Ishikawa (cell line): ENCODE data around the gene PIR.

Source experiments
- CEBPB ChIP-seq: IDR thresholded peaks from 2 replicates; pipeline ENCODE4 v1.6.1; 2012
- CREB1 ChIP-seq: IDR thresholded peaks from 2 replicates; pipeline ENCODE4 v1.6.1; 2012; ENCODE audit warnings: low read depth
- EGR1 ChIP-seq: IDR thresholded peaks from 2 replicates; pipeline ENCODE4 v1.6.1; 2012
- EP300 ChIP-seq: IDR thresholded peaks from 2 replicates; pipeline ENCODE4 v1.6.1; 2012; ENCODE audit warnings: borderline replicate concordance
- FOXM1 ChIP-seq: IDR thresholded peaks from 2 replicates; pipeline ENCODE4 v1.6.1; 2012; ENCODE audit warnings: low read depth, borderline replicate concordance
- MAX ChIP-seq: IDR thresholded peaks from 2 replicates; pipeline ENCODE4 v1.6.1; 2012
- NFIC ChIP-seq: IDR thresholded peaks from 2 replicates; pipeline ENCODE4 v1.6.1; 2012
- RAD21 ChIP-seq: IDR thresholded peaks from 2 replicates; pipeline ENCODE4 v1.6.1; 2012; ENCODE audit warnings: low read depth
- REST ChIP-seq: IDR thresholded peaks from 2 replicates; pipeline ENCODE4 v1.6.1; 2012; ENCODE audit warnings: low read depth, mild to moderate bottlenecking
- TAF1 ChIP-seq: IDR thresholded peaks from 2 replicates; pipeline ENCODE4 v1.6.1; 2012; ENCODE audit warnings: low read depth, mild to moderate bottlenecking
- TCF12 ChIP-seq: IDR thresholded peaks from 2 replicates; pipeline ENCODE4 v1.6.1; 2012; ENCODE audit warnings: low read depth
- TEAD4 ChIP-seq: IDR thresholded peaks from 2 replicates; pipeline ENCODE4 v1.6.1; 2012
- USF1 ChIP-seq: IDR thresholded peaks from 2 replicates; pipeline ENCODE4 v1.6.1; 2012
- YY1 ChIP-seq: IDR thresholded peaks from 2 replicates; pipeline ENCODE4 v1.6.1; 2012; ENCODE audit warnings: low read depth
- ZBTB7A ChIP-seq: IDR thresholded peaks from 2 replicates; pipeline ENCODE4 v1.6.1; 2012; ENCODE audit warnings: low read depth

PIR gene

GRCh38 chrX:15472531-15472930 is 20.6 kb downstream of the PIR start:
- TF ChIP-seq TEAD4 (no peak), CEBPB (no peak), ZBTB7A (no peak), MAX (no peak), NFIC (no peak)

DNA sequence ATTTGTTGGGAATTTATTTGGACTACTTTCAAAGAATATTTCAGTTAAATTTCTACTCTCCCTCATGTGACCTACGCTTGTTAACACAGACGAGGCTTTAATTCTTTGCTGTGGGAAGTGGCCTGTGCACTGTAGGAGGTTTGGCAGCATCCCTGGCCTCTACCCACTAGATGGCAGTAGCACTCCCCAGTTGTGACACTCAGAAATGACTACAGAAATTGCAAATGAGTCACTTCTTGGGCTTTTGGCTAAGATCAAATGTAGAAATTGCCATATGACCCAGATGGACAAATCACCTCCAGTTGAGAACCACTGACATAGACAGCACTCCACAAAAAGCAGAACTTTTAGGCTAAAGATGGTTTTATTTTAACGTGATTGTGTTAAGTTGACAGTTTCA is 22.1 kb downstream of the PIR start:
- TF ChIP-seq RAD21 (peak; percentile 66), ZBTB7A (no peak)

DNA sequence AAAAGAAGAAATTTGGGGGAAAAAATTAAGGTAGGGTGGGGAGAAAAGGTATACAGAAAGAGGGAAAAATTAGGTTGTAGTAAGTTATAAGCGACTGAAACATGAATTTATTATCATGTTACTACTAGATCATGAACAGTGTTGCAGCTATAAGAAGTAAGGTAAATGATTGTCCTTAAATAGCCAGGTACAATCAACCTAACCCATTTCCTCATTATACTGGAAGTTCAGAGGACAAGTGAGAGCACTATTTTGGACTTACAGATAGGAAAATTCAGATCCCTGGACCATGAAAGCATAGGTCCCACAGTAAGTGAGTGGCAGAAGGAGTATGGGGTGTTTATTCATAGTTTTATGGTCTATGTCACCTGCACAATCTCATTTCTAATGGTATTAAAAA is 23.5 kb downstream of the PIR start:
- TF ChIP-seq TAF1: no peak
- TF ChIP-seq MAX: no peak

DNA sequence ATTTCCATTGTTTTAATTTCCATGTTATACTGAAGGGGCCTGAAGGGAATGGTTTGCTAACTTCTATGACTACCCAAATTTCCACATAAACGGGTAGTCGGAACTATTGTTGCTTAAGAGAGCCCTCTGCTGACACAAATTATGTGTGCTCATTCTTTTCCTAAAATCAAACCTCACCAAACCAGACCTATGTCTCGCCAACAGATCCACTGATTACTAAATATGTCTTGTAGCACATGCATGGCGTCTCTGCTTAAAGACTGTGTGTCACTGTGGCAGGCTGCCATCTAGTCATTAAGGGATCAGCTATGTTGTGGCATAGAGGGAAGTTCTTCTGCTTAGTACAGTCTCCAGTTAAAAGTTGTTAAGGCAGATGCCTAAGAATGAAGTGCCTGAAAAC is 25.1 kb downstream of the PIR start:
- peak; percentile 11; the same call in 1 of the 2 replicates for TF ChIP-seq RAD21
- no peak for TF ChIP-seq REST

- no peak for TF ChIP-seq YY1
- TF ChIP-seq CEBPB: no peak
- TF ChIP-seq NFIC: no peak
- no peak for TF ChIP-seq RAD21
- no peak for TF ChIP-seq TAF1
- TF ChIP-seq FOXM1: no peak
- no peak for TF ChIP-seq MAX
- TF ChIP-seq TEAD4: no peak
- no peak for TF ChIP-seq CREB1
Observed at GRCh38 chrX:15465896-15466651, 27.1 kb downstream of the PIR start.

- TF ChIP-seq YY1 (no peak), EP300 (no peak), FOXM1 (no peak), TCF12 (no peak), TAF1 (no peak), CREB1 (no peak), ZBTB7A (no peak)
Observed at GRCh38 chrX:15465347-15465746, 27.8 kb downstream of the PIR start.

DNA sequence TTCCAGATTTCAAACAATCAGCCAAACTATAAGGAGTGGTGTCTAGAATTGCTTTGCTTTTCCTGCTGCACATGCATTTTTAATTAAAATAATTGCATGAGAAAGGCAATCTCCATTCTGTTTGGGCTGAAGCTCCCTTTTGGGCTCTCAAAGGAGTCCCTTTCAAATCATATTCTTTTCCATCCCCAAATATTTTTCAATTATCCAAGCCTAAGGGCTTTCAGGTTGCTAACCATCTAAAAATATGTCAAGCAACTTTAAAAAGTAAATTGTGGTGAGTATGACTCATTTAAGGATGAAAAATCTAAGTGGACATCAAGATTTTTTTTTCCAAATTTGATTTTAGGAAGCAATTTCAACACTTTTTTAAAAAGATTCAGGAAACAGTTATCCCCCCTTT is 28.4 kb downstream of the PIR start:
- TF ChIP-seq REST (no peak), ZBTB7A (no peak), USF1 (no peak), TEAD4 (no peak), MAX (no peak), EP300 (no peak), CREB1 (no peak), FOXM1 (no peak), CEBPB (no peak), RAD21 (no peak), NFIC (no peak)

DNA sequence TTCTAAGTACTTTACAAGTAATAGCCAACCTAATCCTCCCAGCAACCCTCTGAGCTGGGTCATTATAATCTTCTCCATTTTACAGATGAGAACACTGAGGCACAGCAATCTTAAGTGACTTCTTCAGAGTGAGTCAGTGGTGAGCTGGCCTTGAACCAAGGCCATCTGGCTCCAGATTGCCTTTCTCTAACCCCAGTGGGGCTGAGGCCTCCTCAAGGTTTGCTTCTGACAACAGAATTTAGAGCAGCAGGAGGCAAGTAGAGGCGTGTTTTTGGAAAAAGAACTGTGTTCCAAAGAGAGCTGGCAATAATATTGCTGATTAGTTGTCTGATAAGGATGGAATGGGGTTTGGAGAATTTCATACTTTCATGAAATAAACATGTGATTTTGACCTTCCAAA is 41.2 kb downstream of the PIR start:
- TF ChIP-seq CEBPB (no peak), TEAD4 (no peak), USF1 (no peak), RAD21 (no peak), YY1 (no peak), FOXM1 (no peak), CREB1 (no peak), REST (no peak), ZBTB7A (no peak), EP300 (no peak), MAX (no peak), EGR1 (no peak), TAF1 (no peak), NFIC (no peak), TCF12 (no peak)
